HG03460 (cell line): ENCODE measurements around the gene LTBP2.

Experiments
- ATAC-seq: cut with Tn5 transposase; IDR thresholded peaks from one replicate; pipeline ENCODE4 v1.9.1; 2021; ENCODE audit not compliant: unreplicated experiment

Gene LTBP2

GRCh38 chr14:74638966-74639365, 26.9 kb upstream of the LTBP2 start:
- no peak for ATAC-seq

- no peak for ATAC-seq
Measured at GRCh38 chr14:74638066-74638465, 26.0 kb upstream of the LTBP2 start.

- no peak for ATAC-seq
Measured at GRCh38 chr14:74637178-74637550, 25.1 kb upstream of the LTBP2 start.

GRCh38 chr14:74636424-74637177, 24.6 kb upstream of the LTBP2 start:
- ATAC-seq: no peak

- ATAC-seq: no peak
Measured at GRCh38 chr14:74635847-74636246, 23.8 kb upstream of the LTBP2 start.

- ATAC-seq: no peak
Measured at GRCh38 chr14:74634964-74635363, 22.9 kb upstream of the LTBP2 start.

- ATAC-seq: no peak
Measured at GRCh38 chr14:74634481-74634880, 22.4 kb upstream of the LTBP2 start.

- ATAC-seq: no peak
Measured at GRCh38 chr14:74630881-74631690, 19.0 kb upstream of the LTBP2 start.

- no peak for ATAC-seq
Measured at GRCh38 chr14:74628418-74628817, 16.4 kb upstream of the LTBP2 start.

GRCh38 chr14:74627076-74627475, 15.0 kb upstream of the LTBP2 start:
- no peak for ATAC-seq

GRCh38 chr14:74622257-74622656, 10.2 kb upstream of the LTBP2 start:
- ATAC-seq: no peak

GRCh38 chr14:74621556-74621955, 9.5 kb upstream of the LTBP2 start:
- no peak for ATAC-seq

- no peak for ATAC-seq
Measured at GRCh38 chr14:74620923-74621322, 8.9 kb upstream of the LTBP2 start.

GRCh38 chr14:74620497-74620921, 8.5 kb upstream of the LTBP2 start:
- ATAC-seq: no peak

- no peak for ATAC-seq
Measured at GRCh38 chr14:74619672-74620131, 7.7 kb upstream of the LTBP2 start.

- no peak for ATAC-seq
Measured at GRCh38 chr14:74618078-74618952, 6.3 kb upstream of the LTBP2 start.

- no peak for ATAC-seq
Measured at GRCh38 chr14:74616996-74617700, 5.1 kb upstream of the LTBP2 start.

- no peak for ATAC-seq
Measured at GRCh38 chr14:74616507-74616906, 4.5 kb upstream of the LTBP2 start.

GRCh38 chr14:74615735-74616134, 3.7 kb upstream of the LTBP2 start:
- no peak for ATAC-seq
